OCI-M2 (cell line): ENCODE results near the gene TMEM86B.

ENCODE experiments used
- DNase-seq: peaks from one replicate; lab custom pipeline; 2025; ENCODE audit not compliant: unreplicated experiment; lab: John Stamatoyannopoulos, UW

Gene TMEM86B

DNA sequence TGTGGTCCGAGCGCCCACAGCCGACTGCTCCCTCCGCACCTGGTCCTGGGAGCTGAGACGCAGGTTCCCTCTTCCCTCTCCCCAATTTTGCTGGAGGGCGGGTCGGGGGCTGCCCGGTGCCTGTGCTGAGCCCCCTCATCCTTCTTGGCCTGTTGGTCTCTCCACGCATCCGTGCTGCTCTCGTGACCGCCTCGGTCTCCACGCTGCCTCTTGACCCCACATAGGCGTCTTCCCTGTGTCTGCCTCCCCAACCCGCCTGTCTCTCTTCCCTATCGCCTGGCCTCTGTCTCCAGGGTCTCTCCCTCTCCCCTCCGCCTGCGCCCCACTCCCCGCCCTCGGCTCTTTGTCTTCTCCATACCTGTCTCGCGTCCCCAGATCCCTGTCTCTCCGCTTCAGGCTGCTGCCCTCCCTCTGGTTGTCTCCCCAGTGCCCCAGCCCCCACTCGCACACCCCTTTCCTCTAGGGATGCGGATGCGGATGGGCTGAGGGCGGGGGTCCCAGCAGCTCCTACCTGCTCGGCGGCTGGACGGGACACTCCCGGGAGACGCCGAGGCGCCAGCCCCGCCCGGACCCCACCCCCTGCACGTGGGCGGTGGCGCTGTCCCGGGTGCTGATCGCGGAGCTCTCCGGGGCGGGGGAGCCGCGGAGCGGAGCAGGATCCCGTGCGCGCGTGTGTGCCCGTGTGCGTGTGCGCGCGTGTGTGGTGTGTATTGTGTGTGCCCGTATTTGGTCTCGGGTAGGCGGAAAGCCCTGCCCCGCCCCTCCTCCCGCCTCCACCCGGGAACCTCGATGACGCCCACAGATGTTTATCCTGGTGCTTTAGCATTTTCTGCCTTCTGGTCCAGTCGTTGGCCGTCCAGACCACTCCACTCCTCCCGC, 48.7 kb downstream of the TMEM86B start, which contains the start of gene SYT5:
TSS of gene SYT5 (minus strand) at position 684 of the 879 bp plus-strand sequence. CDS start 1,248 bp downstream, outside the sequence.
- DNase-seq = no peak

- DNase-seq = peak; percentile 82
Measured at GRCh38 chr19:55178781-55179599, 49.6 kb downstream of the TMEM86B start.
